Mesendoderm (in vitro differentiated cells): ENCODE data around the gene UCMA.

Experiments
- DNase-seq: peaks from one replicate; pipeline ENCODE4 v3.0.0; 2013
- H2AK5ac ChIP-seq: 2 replicates; pipeline ENCODE4 v1.6.1; 2013; ENCODE audit warnings: low read length, inconsistent platforms
- H2BK120ac ChIP-seq: 2 replicates; pipeline ENCODE4 v1.6.1; 2013; ENCODE audit warnings: low read depth, mild to moderate bottlenecking, low read length, moderate library complexity, mixed read lengths
- H2BK15ac ChIP-seq: replicated peaks from 2 replicates; pipeline ENCODE4 v1.6.1; 2013; ENCODE audit warnings: low read depth, mild to moderate bottlenecking, moderate library complexity
- H2BK5ac ChIP-seq: 2 replicates; pipeline ENCODE4 v1.6.1; 2013; ENCODE audit warnings: low read length, inconsistent platforms
- H3K18ac ChIP-seq: 2 replicates; pipeline ENCODE4 v1.6.1; 2013; ENCODE audit warnings: mild to moderate bottlenecking, low read length, mixed read lengths
- H3K23ac ChIP-seq: one replicate; pipeline ENCODE4 v1.6.1; 2013; ENCODE audit warnings: low read length
- H3K27ac ChIP-seq: 2 replicates; pipeline ENCODE4 v1.5.1; 2013; ENCODE audit warnings: low read depth, mild to moderate bottlenecking, inconsistent platforms, low read length, moderate library complexity
- H3K27me3 ChIP-seq: 2 replicates; pipeline ENCODE4 v1.6.1; 2013; ENCODE audit warnings: low read length, control low read depth, mild to moderate bottlenecking, inconsistent platforms; ENCODE audit not compliant: insufficient read depth, poor library complexity
- H3K36me3 ChIP-seq: 2 replicates; pipeline ENCODE4 v1.6.1; 2013; ENCODE audit warnings: low read length, inconsistent platforms; ENCODE audit not compliant: control insufficient read depth, insufficient read depth
- H3K4ac ChIP-seq: one replicate; pipeline ENCODE4 v1.6.1; 2013; ENCODE audit warnings: low read depth, mild to moderate bottlenecking, low read length, moderate library complexity
- H3K4me1 ChIP-seq: 2 replicates; pipeline ENCODE4 v1.6.1; 2013; ENCODE audit warnings: low read depth, low read length, inconsistent platforms; ENCODE audit not compliant: control insufficient read depth
- H3K4me2 ChIP-seq: 2 replicates; pipeline ENCODE4 v1.6.1; 2013; ENCODE audit warnings: low read length
- H3K4me3 ChIP-seq: 2 replicates; pipeline ENCODE4 v1.5.1; 2013; ENCODE audit warnings: mild to moderate bottlenecking, low read length
- H3K56ac ChIP-seq: one replicate; pipeline ENCODE4 v1.6.1; 2013; ENCODE audit warnings: low read length
- H3K79me1 ChIP-seq: 2 replicates; pipeline ENCODE4 v1.6.1; 2013; ENCODE audit warnings: low read length, inconsistent platforms
- H3K79me2 ChIP-seq: 2 replicates; pipeline ENCODE4 v1.6.1; 2013; ENCODE audit warnings: mild to moderate bottlenecking, low read length; ENCODE audit not compliant: control insufficient read depth, insufficient read depth
- H3K9ac ChIP-seq: 2 replicates; pipeline ENCODE4 v1.6.1; 2013; ENCODE audit warnings: low read length, inconsistent platforms
- H4K5ac ChIP-seq: one replicate; pipeline ENCODE4 v1.6.1; 2013; ENCODE audit warnings: low read length
- H4K8ac ChIP-seq: one replicate; pipeline ENCODE4 v1.6.1; 2013; ENCODE audit warnings: low read depth, mild to moderate bottlenecking, control low read depth, low read length, moderate library complexity
- WGBS: extraction: QIAGEN DNeasy Blood & Tissue Kit; methylation state at CpG from one replicate; pipeline ENCODE4 v1.1.7; 2013; ENCODE audit warnings: low lambda C conversion rate, missing lambda C conversion rate; ENCODE audit not compliant: insufficient coverage; ENCODE audit errors: extremely low coverage; 5-methylcytosine and 5-hydroxymethylcytosine counted together

The UCMA gene

DNA sequence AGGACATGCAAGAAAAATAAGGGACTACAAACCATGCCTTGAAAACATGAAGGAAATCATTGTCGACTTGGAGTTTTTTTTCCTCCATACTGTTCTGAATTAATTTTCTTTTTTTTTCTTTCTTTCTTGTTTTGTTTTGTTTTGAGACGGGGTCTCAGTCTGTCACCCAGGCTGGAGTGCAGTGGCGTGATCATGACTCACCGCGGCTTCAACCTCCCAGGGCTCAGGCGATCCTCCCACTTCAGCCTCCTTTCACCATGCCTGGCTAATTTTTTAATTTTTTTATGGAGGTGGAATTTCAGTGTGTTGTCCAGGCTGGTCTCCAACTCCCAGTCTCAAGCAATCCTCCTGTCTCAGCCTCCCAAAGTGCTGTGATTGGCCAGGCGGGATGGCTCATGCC is 11.6 kb downstream of the UCMA start:
- Histone ChIP-seq H2AK5ac (no peak overlapping the region), H3K36me3 (no peaks in the 10 kb centered on the region), H3K79me1 (no peaks in the 10 kb centered on the region), H3K9ac (no peak overlapping the region), H2BK5ac (no peak overlapping the region), H3K4me1 (no peaks in the 10 kb centered on the region), H3K27me3 (no peaks in the 10 kb centered on the region), H3K4me2 (no peak overlapping the region), H3K4me3 (no peak overlapping the region), H3K18ac (no peak overlapping the region), H3K56ac (no peak overlapping the region), H3K23ac (no peak overlapping the region), H3K27ac (no peak overlapping the region), H3K79me2 (no peaks in the 10 kb centered on the region), H4K5ac (no peak overlapping the region), H2BK120ac (no peak overlapping the region), H3K4ac (no peak overlapping the region), H2BK15ac (no peak overlapping the region), H4K8ac (no peak overlapping the region)
- no peak for DNase-seq
- no CpG with 5 or more reads among the region's 7 CpGs for WGBS

DNA sequence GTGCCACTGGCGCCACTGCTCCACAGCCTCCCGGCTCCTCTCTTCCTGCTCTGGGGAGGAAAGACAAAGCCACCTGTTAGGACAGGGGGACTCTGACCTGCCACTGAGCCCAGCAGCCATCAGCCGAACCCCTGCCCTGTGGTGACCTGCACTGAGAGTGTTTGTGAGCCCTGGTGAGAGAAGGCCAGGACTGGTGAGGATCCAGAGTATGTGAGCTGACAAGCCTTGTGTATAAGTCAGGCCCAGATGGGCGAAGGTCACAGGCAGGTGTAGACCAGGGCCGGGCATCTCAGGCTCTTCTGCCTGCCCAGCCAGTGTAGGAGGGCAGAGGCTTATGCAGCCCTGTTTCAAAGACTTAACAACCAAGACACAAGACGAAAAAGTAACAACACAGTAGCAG is 12.0 kb downstream of the UCMA start:
- Histone ChIP-seq H3K36me3 (no peaks in the 10 kb centered on the region), H2BK5ac (no peak overlapping the region), H2BK120ac (no peak overlapping the region), H3K79me2 (no peaks in the 10 kb centered on the region), H2AK5ac (no peak overlapping the region), H2BK15ac (no peak overlapping the region), H3K23ac (no peak overlapping the region), H3K9ac (no peak overlapping the region), H3K4me1 (no peaks in the 10 kb centered on the region), H4K8ac (no peak overlapping the region), H3K18ac (no peak overlapping the region), H3K27me3 (no peaks in the 10 kb centered on the region), H3K56ac (no peak overlapping the region), H3K4me3 (no peak overlapping the region), H3K27ac (no peak overlapping the region), H3K79me1 (no peaks in the 10 kb centered on the region), H3K4me2 (no peak overlapping the region), H3K4ac (no peak overlapping the region), H4K5ac (no peak overlapping the region)
- no CpG with 5 or more reads among the region's 6 CpGs for WGBS
- no peak for DNase-seq

GRCh38 chr10:13221572-13221971 is 12.6 kb downstream of the UCMA start:
- H2BK15ac ChIP-seq, result no peak overlapping the region
- no peak overlapping the region for H3K4me3 ChIP-seq
- no peak overlapping the region for H3K4me2 ChIP-seq
- H2BK120ac ChIP-seq, result no peak overlapping the region
- no peaks in the 10 kb centered on the region for H3K27me3 ChIP-seq
- no peak overlapping the region for H4K8ac ChIP-seq
- H3K56ac ChIP-seq, result no peak overlapping the region
- no peak overlapping the region for H3K23ac ChIP-seq
- DNase-seq, result no peak
- no peaks in the 10 kb centered on the region for H3K36me3 ChIP-seq
- H2BK5ac ChIP-seq, result no peak overlapping the region
- no peaks in the 10 kb centered on the region for H3K79me1 ChIP-seq
- no peak overlapping the region for H3K9ac ChIP-seq
- H3K18ac ChIP-seq, result no peak overlapping the region
- H3K27ac ChIP-seq, result no peak overlapping the region
- no peaks in the 10 kb centered on the region for H3K4me1 ChIP-seq
- no CpG with 5 or more reads among the region's 8 CpGs for WGBS
- H4K5ac ChIP-seq, result no peak overlapping the region
- no peak overlapping the region for H3K4ac ChIP-seq
- no peaks in the 10 kb centered on the region for H3K79me2 ChIP-seq
- no peak overlapping the region for H2AK5ac ChIP-seq

GRCh38 chr10:13219685-13220670 is 14.2 kb downstream of the UCMA start:
- H3K23ac ChIP-seq, result no peak overlapping the region
- H3K4me2 ChIP-seq, result no peak overlapping the region
- no peaks in the 10 kb centered on the region for H3K27me3 ChIP-seq
- no peak overlapping the region for H4K8ac ChIP-seq
- no peak overlapping the region for H4K5ac ChIP-seq
- no peak overlapping the region for H2AK5ac ChIP-seq
- no peaks in the 10 kb centered on the region for H3K79me1 ChIP-seq
- H3K36me3 ChIP-seq, result no peaks in the 10 kb centered on the region
- no peak overlapping the region for H3K18ac ChIP-seq
- no CpG with 5 or more reads among the region's 12 CpGs for WGBS
- no peak overlapping the region for H3K56ac ChIP-seq
- H2BK5ac ChIP-seq, result no peak overlapping the region
- no peak overlapping the region for H3K4me3 ChIP-seq
- no peak overlapping the region for H2BK120ac ChIP-seq
- H3K4me1 ChIP-seq, result no peaks in the 10 kb centered on the region
- peak; percentile 77 for DNase-seq
- H3K79me2 ChIP-seq, result no peaks in the 10 kb centered on the region
- no peak overlapping the region for H3K9ac ChIP-seq
- no peak overlapping the region for H3K4ac ChIP-seq
- no peak overlapping the region for H3K27ac ChIP-seq
- H2BK15ac ChIP-seq, result no peak overlapping the region

DNA sequence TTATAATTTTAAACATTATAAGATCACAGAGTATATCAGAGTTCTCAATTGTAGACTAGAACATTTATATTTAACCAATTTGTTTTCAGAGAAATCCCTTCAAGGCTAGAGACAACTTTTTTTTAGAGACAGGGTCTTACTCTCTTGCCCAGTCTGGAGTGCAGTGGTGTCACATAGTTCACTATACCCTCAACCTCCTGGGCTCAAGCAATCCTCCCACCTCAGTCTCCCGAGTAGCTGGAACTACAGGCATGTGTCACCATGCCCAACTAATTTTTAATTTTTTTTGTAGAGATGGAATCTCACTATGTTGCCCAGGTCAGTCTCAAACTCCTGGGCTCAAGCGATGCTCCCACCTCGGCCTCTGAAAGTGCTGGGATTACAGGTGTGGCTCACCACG is 15.3 kb downstream of the UCMA start:
- WGBS, result no CpG with 5 or more reads among the region's 4 CpGs
- H4K8ac ChIP-seq, result no peak overlapping the region

More for the DNA sequence above, 15.3 kb downstream of the UCMA start:
- Histone ChIP-seq H2BK15ac (no peak overlapping the region), H4K5ac (no peak overlapping the region), H3K56ac (no peak overlapping the region), H3K4me2 (no peak overlapping the region), H3K36me3 (no peaks in the 10 kb centered on the region), H3K23ac (no peak overlapping the region), H2BK120ac (no peak overlapping the region), H2BK5ac (no peak overlapping the region), H3K27ac (no peak overlapping the region), H3K18ac (no peak overlapping the region), H3K27me3 (no peaks in the 10 kb centered on the region), H3K4me3 (no peak overlapping the region), H3K79me1 (no peaks in the 10 kb centered on the region), H3K9ac (no peak overlapping the region), H3K4me1 (no peaks in the 10 kb centered on the region), H3K79me2 (no peaks in the 10 kb centered on the region), H3K4ac (no peak overlapping the region), H2AK5ac (no peak overlapping the region)
- no peak for DNase-seq
